Body of pancreas (tissue), 4 donors: ENCODE data around the gene PGPEP1.
"Not testable (repeated sequence)": the region's sequence is repeated elsewhere in the genome, so short reads cannot be mapped to it uniquely, and the experiment has no call there.

ENCODE experiments used
- CTCF ChIP-seq, 7 experiments: fragments of 450-650 bp in 4 of 7; fragments of 200-600 bp in 3 of 7; sonication (generic) in 3 of 7; IDR thresholded peaks; one replicate each; pipeline ENCODE4 v1.5.1; 2016 to 2019; ENCODE audit warnings: antibody characterized with exemption in 7 of 7
- POLR2A ChIP-seq, 3 donors: fragments of 450-650 bp; IDR thresholded peaks; one replicate each; pipeline ENCODE4 v1.6.1; 2016; ENCODE audit warnings: antibody characterized with exemption in 3 of 3, mild to moderate bottlenecking in 2 of 3

GRCh38 chr19:18402455-18403248 lies 62.3 kb downstream of the PGPEP1 start:
- TF ChIP-seq POLR2A, CTCF (IDR thresholded peaks at IDR 0.05): not testable (repeated sequence)
